ENCODE results near the gene XXYLT1. TPM values are rescaled to one million over a fixed set of nuclear protein-coding genes. Genes with fewer than 3 reads are reported as not detected.

Gene XXYLT1
- total and polyA plus RNA-seq, 2 of the 8 experiments (the other 6 are each of a cell fraction or from before 2014, with no cell fraction given) = 18.9 to 23.8 TPM

GRCh38 chr3:195153130-195153529 is 117.8 kb downstream of the XXYLT1 start (continued):
- no peak for TF ChIP-seq RFX5 (IDR thresholded peaks at IDR 0.05; ENCODE audit: borderline replicate concordance, low read depth, low read length)
- TF ChIP-seq CHD1 (IDR thresholded peaks at IDR 0.05; ENCODE audit: low read depth, low read length) = no peak
